ENCODE data around the gene ODF4.
A peak's percentile ranks its signal among the peaks of the same experiment; 100 is the strongest.
"Not testable (repeated sequence)": the region's sequence is repeated elsewhere in the genome, so short reads cannot be mapped to it uniquely, and the experiment has no call there.

Gene ODF4

DNA sequence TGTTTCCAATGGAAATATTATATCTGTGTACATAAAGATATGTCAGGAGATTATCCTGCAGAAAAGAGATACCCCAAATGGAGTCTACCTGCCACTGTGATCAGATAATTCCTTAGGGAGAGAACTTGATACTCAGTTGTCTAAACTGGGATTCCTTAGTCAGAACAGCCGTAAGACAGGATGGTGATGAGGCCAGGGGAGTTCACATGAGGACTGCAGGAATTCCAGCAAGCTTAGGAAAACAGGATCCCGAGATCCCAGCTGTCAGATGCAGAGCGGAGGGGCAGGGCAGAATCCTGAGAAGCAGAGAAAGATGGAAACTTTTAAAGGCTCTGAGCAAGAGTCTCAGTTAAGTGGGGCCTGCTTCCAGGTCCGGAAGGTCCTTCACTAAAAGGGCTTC, 32.1 kb downstream of the ODF4 start:
- TF ChIP-seq, protein P1, sequence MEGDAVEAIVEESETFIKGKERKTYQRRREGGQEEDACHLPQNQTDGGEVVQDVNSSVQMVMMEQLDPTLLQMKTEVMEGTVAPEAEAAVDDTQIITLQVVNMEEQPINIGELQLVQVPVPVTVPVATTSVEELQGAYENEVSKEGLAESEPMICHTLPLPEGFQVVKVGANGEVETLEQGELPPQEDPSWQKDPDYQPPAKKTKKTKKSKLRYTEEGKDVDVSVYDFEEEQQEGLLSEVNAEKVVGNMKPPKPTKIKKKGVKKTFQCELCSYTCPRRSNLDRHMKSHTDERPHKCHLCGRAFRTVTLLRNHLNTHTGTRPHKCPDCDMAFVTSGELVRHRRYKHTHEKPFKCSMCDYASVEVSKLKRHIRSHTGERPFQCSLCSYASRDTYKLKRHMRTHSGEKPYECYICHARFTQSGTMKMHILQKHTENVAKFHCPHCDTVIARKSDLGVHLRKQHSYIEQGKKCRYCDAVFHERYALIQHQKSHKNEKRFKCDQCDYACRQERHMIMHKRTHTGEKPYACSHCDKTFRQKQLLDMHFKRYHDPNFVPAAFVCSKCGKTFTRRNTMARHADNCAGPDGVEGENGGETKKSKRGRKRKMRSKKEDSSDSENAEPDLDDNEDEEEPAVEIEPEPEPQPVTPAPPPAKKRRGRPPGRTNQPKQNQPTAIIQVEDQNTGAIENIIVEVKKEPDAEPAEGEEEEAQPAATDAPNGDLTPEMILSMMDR (IDR thresholded peaks at IDR 0.05; ENCODE audit: low read depth, low read length), result no peak
- no peak for DNase-seq (ENCODE audit: extremely low read depth, low read depth)

DNA sequence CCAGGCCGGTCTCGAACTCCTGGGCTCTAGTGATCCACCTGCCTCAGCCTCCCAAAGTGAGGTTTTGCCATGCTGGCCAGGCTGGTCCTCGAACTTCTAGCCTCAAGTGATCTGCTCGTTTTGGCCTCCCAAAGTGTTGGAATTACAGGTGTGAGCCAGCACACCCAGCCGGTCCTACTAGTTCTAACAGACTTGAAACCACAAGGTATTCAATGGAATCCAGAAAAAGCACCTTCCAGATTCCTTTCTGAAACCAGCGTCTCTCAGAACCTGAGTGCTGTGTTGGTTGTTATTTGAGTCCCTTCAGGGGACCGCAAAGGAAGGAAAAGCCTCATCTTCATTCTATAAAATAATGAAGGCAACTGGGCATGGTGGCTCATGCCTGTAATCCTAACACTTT, 32.8 kb downstream of the ODF4 start:
- TF ChIP-seq, protein P1 (IDR thresholded peaks at IDR 0.05; ENCODE audit: low read depth, low read length), result no peak
- no peak for DNase-seq (ENCODE audit: extremely low read depth, low read depth)

DNA sequence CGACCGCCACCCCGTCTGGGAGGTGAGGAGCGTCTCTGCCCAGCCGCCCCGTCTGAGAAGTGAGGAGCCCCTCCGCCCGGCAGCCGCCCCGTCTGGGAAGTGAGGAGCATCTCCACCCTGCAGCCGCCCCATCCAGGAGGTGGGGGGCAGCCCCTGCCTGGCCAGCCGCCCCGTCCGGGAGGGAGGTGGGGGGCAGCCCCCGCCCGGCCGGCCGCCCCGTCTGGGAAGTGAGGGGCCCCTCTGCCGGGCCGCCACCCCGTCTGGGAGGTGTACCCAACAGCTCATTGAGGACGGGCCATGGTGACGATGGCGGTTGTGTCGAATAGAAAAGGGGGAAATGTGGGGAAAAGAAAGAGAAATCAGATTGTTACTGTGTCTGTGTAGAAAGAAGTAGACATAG, 34.2 kb downstream of the ODF4 start:
- not testable (repeated sequence) for DNase-seq (ENCODE audit: extremely low read depth, low read depth)

DNA sequence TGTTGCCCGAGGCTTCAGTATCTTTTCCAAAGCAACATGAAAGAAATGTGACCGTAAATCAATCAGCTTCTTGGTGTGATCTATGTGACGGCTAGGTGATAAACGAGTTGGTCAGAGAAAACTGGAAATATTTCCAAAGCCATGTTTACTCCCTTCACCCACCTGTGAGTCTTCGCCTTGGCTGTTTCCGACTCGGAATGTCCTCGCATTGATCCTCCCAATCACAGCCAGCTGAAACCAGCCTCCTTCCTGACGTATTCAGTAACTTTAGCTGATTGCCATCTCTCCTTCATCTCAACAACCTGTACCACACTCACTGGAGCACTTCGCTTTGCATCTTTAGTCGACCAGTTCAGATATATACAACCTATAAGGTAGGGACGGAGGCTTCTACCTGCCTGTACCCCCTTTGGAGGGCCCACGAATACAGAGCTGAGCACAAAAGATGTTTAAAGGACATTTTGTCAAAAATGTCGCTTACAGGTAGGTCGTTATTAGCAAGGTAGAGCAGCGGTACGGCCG, 36.2 kb downstream of the ODF4 start:
- no peak for DNase-seq (ENCODE audit: extremely low read depth, low read depth)
- TF ChIP-seq, protein P1 (IDR thresholded peaks at IDR 0.05; ENCODE audit: low read depth, low read length), result no peak

DNA sequence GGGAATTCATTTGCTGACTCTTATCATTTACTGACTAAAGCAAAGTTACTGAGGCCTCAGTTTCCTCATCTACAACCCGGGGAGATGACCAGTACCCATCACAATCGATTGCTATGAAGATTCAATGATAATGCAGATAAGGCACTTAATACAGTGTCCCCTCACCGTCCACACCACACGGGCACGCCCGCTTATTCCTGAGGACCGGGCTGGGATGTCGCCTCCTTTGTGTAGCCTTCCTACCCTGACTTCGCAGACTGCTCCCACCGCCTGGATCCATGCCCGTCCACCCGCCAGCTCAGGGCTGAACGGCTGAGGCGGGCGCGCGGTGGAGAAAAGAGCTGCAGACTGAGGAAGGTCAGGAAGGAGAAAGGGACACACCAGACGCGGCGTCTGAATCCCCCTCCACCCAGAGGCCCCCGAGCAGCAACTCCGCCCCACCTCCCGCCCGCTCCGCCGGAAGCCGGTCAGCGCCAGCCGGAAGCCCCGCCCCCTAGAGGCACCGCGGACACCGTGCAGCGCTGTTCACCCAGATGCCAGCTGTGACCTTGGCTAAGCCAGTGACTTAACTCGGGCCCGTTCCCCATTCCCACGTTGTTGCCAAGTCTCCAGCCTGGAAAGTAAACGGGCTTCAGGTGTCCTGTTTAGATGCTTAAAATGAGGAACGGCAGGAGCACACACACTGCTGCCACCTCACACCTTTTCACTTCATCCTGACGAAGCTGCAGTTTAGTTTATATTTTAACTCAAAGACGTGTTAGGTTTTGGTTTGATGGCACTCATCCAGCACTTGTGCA, 36.8 kb downstream of the ODF4 start, which contains the start of gene KRABD2:
TSS of gene KRABD2 (minus strand) at position 434 of the 797 bp plus-strand sequence.
- peak; percentile 71 for DNase-seq (ENCODE audit: extremely low read depth, low read depth)
- TF ChIP-seq, protein P1 (IDR thresholded peaks at IDR 0.05; ENCODE audit: low read depth, low read length), result peak; percentile 58

DNA sequence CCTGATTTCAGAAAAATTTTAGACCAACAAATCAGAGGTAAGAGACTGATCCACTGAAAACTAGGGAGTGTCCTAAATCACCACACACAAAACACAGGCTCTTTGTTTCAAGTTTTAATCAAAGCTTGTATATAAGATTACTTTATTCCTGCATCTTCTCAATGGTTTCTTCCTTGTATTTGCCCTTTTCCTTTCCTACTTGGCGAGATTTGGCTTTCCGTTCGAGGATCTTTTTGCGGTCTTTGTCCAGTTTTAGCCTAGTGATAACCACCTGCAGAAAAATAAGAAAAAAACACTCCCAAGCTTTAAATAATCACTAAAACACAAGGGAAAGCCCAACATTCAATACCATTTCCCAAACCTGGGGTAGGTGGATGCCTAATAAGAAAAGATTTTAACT, 37.8 kb downstream of the ODF4 start:
- no peak for DNase-seq (ENCODE audit: extremely low read depth, low read depth)
- TF ChIP-seq, protein P1 (IDR thresholded peaks at IDR 0.05; ENCODE audit: low read depth, low read length), result no peak

DNA sequence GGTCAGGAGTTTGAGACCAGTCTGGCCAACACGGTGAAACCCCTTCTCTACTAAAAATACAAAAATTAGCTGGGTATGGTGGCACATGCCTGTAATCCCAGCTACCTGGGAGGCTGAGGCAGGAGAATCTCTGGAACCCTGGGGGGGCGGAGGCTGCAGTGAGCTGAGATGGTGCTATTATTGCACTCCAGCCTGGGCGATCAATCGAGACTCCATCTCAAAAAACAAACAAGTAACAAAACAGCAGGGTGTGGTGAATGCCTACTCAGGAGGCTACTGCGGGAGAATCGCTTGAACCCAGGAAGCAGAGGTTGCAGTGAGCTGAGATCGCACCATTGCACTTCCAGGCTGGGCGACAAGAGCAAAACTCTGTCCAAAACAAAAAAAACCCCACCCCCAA, 38.5 kb downstream of the ODF4 start:
- not testable (repeated sequence) for DNase-seq (ENCODE audit: extremely low read depth, low read depth)

DNA sequence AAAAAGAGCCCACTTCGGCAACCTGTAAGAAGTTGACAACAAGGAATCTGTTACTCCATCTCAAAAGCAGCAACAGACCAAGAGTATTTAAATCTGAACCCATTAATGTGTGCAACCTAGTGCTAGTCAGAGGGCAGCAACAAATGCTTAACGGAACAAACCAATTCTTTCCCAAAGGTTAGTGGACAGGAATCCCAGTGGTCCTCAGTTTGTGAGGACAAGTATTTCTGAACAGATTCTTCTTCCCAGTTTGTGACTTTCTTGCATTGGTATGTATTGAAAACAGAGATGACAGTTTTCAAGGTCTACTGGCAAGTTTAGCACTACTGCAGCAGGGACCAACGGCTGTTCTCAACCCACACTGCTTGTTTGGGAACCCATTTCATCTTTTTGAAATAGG, 40.4 kb downstream of the ODF4 start:
- DNase-seq (ENCODE audit: extremely low read depth, low read depth), result no peak
- TF ChIP-seq, protein P1 (IDR thresholded peaks at IDR 0.05; ENCODE audit: low read depth, low read length), result no peak
